OCI-LY1 (cell line): ENCODE measurements around the gene ARAP1.

ENCODE experiments used
- CTCF ChIP-seq: fragments of 200-600 bp; sonication (generic), shearing (Covaris generic); IDR thresholded peaks from 2 replicates; pipeline ENCODE4 v1.5.1; 2017; ENCODE audit warnings: mild to moderate bottlenecking, antibody characterized with exemption, low read length, moderate library complexity, mixed read lengths
- EZH2 ChIP-seq: fragments of 200-600 bp; sonication (generic), shearing (Covaris generic); IDR thresholded peaks from 2 replicates; pipeline ENCODE4 v1.8.0; 2017; ENCODE audit warnings: borderline replicate concordance, mixed run types, mild to moderate bottlenecking, antibody characterized with exemption, low read length, moderate library complexity, mixed read lengths

- TF ChIP-seq EZH2: no peak
- no peak for TF ChIP-seq CTCF
Observed at GRCh38 chr11:72682238-72682857, 69.9 kb downstream of the ARAP1 start.
